Measurements from ENCODE around the gene IGSF11. TPM values are rescaled to one million over a fixed set of nuclear protein-coding genes. Genes with fewer than 3 reads are reported as not detected.

Gene IGSF11
- total RNA-seq, 1 donor from 2014 or later = 2.7 TPM

DNA sequence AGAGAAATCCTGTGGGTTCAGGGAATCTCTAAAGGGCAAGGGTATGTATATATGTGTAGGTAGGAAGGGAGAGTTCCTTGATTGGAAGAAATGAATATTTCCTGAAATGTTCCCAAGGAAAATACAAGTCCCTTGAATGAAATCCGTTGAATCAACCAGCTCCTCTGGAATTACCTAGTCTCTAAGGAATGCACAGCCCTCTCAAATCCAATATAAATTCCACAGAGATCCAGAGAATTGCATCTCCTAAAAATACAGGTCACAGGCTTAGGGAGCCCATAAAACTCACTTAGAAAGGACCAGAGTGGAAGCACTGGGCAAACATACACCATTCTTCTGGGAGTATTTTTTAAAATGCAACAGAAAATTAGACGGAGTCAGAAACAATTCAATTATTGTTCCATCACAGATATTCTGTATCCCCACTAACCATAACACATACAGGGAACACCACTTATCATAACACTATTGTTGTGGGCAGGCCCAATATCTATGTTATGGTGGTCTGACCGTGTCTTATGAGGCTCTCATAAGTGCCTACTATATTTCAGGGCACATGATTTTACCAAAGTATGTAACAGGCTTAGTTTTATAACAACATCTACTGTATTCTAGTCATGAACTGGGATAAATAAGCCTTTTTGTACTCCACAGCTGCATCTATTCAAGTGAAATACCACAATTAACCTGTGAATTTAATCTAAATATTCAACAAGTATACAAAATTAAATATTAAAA, 43.7 kb downstream of the IGSF11 start:
- DNase-seq (ENCODE audit: low spot score) = no peak

GRCh38 chr3:118988198-118989130, 46.2 kb downstream of the IGSF11 start:
- peaks cover 13% of the 10 kb centered on the region for H3K4me1 Mint-ChIP-seq
- no peak overlapping the region for H3K27ac Mint-ChIP-seq
- H3F3A ChIP-seq (ENCODE audit: low read depth) = no peaks in the 10 kb centered on the region
- peak overlapping the region; percentile 17 for H3K4me2 ChIP-seq
- no peaks in the 10 kb centered on the region for H3K36me3 ChIP-seq
- H3K27me3 Mint-ChIP-seq (ENCODE audit: insufficient read depth, low read depth) = no peaks in the 10 kb centered on the region
- H3K27ac ChIP-seq = no peak overlapping the region
- H3K79me2 ChIP-seq (ENCODE audit: low read depth) = no peaks in the 10 kb centered on the region
- no peaks in the 10 kb centered on the region for H3K9me3 ChIP-seq (ENCODE audit: low read depth)
- no peaks in the 10 kb centered on the region for H3K36me3 Mint-ChIP-seq
- no peak overlapping the region for H3K9ac ChIP-seq
- no peaks in the 10 kb centered on the region for H3K9me3 Mint-ChIP-seq
- H3K4me3 ChIP-seq = no peak overlapping the region
- no peak overlapping the region for H2AFZ ChIP-seq (replicated peaks)
- no peak overlapping the region for H3K4me3 Mint-ChIP-seq
- TF ChIP-seq, protein P1, sequence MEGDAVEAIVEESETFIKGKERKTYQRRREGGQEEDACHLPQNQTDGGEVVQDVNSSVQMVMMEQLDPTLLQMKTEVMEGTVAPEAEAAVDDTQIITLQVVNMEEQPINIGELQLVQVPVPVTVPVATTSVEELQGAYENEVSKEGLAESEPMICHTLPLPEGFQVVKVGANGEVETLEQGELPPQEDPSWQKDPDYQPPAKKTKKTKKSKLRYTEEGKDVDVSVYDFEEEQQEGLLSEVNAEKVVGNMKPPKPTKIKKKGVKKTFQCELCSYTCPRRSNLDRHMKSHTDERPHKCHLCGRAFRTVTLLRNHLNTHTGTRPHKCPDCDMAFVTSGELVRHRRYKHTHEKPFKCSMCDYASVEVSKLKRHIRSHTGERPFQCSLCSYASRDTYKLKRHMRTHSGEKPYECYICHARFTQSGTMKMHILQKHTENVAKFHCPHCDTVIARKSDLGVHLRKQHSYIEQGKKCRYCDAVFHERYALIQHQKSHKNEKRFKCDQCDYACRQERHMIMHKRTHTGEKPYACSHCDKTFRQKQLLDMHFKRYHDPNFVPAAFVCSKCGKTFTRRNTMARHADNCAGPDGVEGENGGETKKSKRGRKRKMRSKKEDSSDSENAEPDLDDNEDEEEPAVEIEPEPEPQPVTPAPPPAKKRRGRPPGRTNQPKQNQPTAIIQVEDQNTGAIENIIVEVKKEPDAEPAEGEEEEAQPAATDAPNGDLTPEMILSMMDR (IDR thresholded peaks at IDR 0.05) = no peak
- TF ChIP-seq EZH2 (IDR thresholded peaks at IDR 0.05) = no peak
- TF ChIP-seq EZH2phosphoT487 (IDR thresholded peaks at IDR 0.05) = no peak
- peaks cover 31% of the 10 kb centered on the region for H3K4me1 ChIP-seq
- H4K20me1 ChIP-seq (ENCODE audit: low read depth) = no peaks in the 10 kb centered on the region
- no peaks in the 10 kb centered on the region for H3K27me3 ChIP-seq
- DNase-seq (ENCODE audit: low spot score) = no peak

More for the DNA sequence above, 43.7 kb downstream of the IGSF11 start:
- no peak overlapping the region for H2AFZ ChIP-seq (replicated peaks)
- H3K4me1 ChIP-seq = peaks cover 31% of the 10 kb centered on the region
- no peaks in the 10 kb centered on the region for H3K36me3 ChIP-seq
- H4K20me1 ChIP-seq (ENCODE audit: low read depth) = no peaks in the 10 kb centered on the region
- no peaks in the 10 kb centered on the region for H3K9me3 ChIP-seq (ENCODE audit: low read depth)
- H3K27me3 Mint-ChIP-seq (ENCODE audit: insufficient read depth, low read depth) = no peaks in the 10 kb centered on the region
- H3K79me2 ChIP-seq (ENCODE audit: low read depth) = no peaks in the 10 kb centered on the region
- H3F3A ChIP-seq (ENCODE audit: low read depth) = no peaks in the 10 kb centered on the region
- H3K9me3 Mint-ChIP-seq = no peaks in the 10 kb centered on the region
- no peak overlapping the region for H3K4me3 ChIP-seq
- H3K27me3 ChIP-seq = no peaks in the 10 kb centered on the region
- H3K4me3 Mint-ChIP-seq = no peak overlapping the region
- H3K36me3 Mint-ChIP-seq = no peaks in the 10 kb centered on the region
- TF ChIP-seq EZH2 (IDR thresholded peaks at IDR 0.05) = no peak
- no peak for TF ChIP-seq EZH2phosphoT487 (IDR thresholded peaks at IDR 0.05)
- TF ChIP-seq, protein P1 (IDR thresholded peaks at IDR 0.05) = no peak
- H3K9ac ChIP-seq = no peak overlapping the region
- H3K4me2 ChIP-seq = peak overlapping the region; percentile 23
- H3K27ac Mint-ChIP-seq = no peak overlapping the region
- H3K4me1 Mint-ChIP-seq = peaks cover 13% of the 10 kb centered on the region
- peak overlapping the region; percentile 22 for H3K27ac ChIP-seq

DNA sequence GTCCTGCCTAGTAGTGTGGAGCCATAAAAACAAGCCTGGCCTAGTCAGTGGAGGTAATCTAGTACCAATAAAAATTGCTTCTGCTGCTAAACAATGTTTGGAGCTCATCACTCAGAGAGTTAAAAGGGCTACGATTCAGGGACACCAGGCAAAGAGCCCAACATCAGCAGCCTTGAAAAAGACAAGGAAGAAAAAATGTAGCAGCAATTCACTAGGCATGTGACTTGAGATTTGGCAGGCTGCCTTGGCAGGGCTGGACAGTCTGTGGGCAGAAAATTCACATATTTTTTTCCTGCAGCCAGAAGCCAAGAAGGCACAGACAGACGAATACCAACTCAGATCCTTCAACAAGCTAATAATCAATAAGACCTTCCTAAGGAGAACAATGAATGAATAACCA, 47.2 kb downstream of the IGSF11 start:
- H3K79me2 ChIP-seq (ENCODE audit: low read depth) = no peaks in the 10 kb centered on the region
- no peak overlapping the region for H3K4me3 ChIP-seq
- peaks cover 13% of the 10 kb centered on the region for H3K4me1 Mint-ChIP-seq
- H3K36me3 Mint-ChIP-seq = no peaks in the 10 kb centered on the region
- no peaks in the 10 kb centered on the region for H3K27me3 ChIP-seq
- no peak overlapping the region for H3K9ac ChIP-seq
- peaks cover 29% of the 10 kb centered on the region for H3K4me1 ChIP-seq
- TF ChIP-seq EZH2phosphoT487 (IDR thresholded peaks at IDR 0.05) = no peak
- no peak for TF ChIP-seq EZH2 (IDR thresholded peaks at IDR 0.05)
- H3K27ac Mint-ChIP-seq = no peak overlapping the region
- no peaks in the 10 kb centered on the region for H3K36me3 ChIP-seq
- no peaks in the 10 kb centered on the region for H3K9me3 Mint-ChIP-seq
- H2AFZ ChIP-seq (replicated peaks) = no peak overlapping the region
- no peaks in the 10 kb centered on the region for H3K27me3 Mint-ChIP-seq (ENCODE audit: insufficient read depth, low read depth)
- no peak for DNase-seq (ENCODE audit: low spot score)
- H3F3A ChIP-seq (ENCODE audit: low read depth) = no peaks in the 10 kb centered on the region
- H3K4me3 Mint-ChIP-seq = no peak overlapping the region
- H4K20me1 ChIP-seq (ENCODE audit: low read depth) = no peaks in the 10 kb centered on the region
- no peaks in the 10 kb centered on the region for H3K9me3 ChIP-seq (ENCODE audit: low read depth)
- H3K4me2 ChIP-seq = no peak overlapping the region
- no peak overlapping the region for H3K27ac ChIP-seq
